ENCODE measurements around the gene PANX3.

GRCh38 chr11:124591430-124591829, 19.8 kb upstream of the PANX3 start:
- TF ChIP-seq CSDC2 (CRISPR knock-in tag; IDR thresholded peaks at IDR 0.05) (no peak), TCF4 (CRISPR knock-in tag; IDR thresholded peaks at IDR 0.05; ENCODE audit: borderline replicate concordance) (no peak), ZC3H10 (CRISPR knock-in tag; IDR thresholded peaks at IDR 0.05) (no peak), ZNF565 (CRISPR knock-in tag; conservative IDR thresholded peaks at IDR 0.05; ENCODE audit: low read depth) (no peak), ZFP30 (CRISPR knock-in tag; IDR thresholded peaks at IDR 0.05) (no peak)

Data from SK-N-SH treated with all-trans-retinoic acid at 6 μM for 48 hours (cell line).